Adrenal gland (tissue), 12 donors: Measurements from ENCODE around the gene CSNK1E. TPM values are rescaled to one million over a fixed set of nuclear protein-coding genes. Genes with fewer than 3 reads are reported as not detected.

Experiments
- DNase-seq, 7 donors: peaks; one replicate each; pipeline ENCODE4 v3.0.0-alpha.2; 2019 to 2020
- H3K27ac ChIP-seq, 5 donors: fragments of 200-600 bp; sonication (generic) in 4 of 5; 1 replicate in 3 of 5; 2 replicates in 2 of 5; pipeline versions ENCODE4 v1.5.1 to v1.8.0; 2016 to 2020; ENCODE audit warnings: mild to moderate bottlenecking in 1 of 5
- H3K27me3 ChIP-seq: fragments of 200-600 bp; 2 replicates; pipeline ENCODE4 v1.8.0; 2021
- H3K36me3 ChIP-seq, 2 donors: fragments of 200-600 bp; replicated peaks in 1 of 2; 1 replicate in 1 of 2; 2 replicates in 1 of 2; pipeline versions ENCODE4 v1.5.1 to v1.8.0; 2018 to 2022
- H3K4me1 ChIP-seq, 2 donors: fragments of 200-600 bp; replicated peaks in 1 of 2; 1 replicate in 1 of 2; 2 replicates in 1 of 2; pipeline versions ENCODE4 v1.5.1 to v1.8.0; 2018 to 2021
- H3K4me3 ChIP-seq, 4 donors: fragments of 200-600 bp; sonication (generic) in 3 of 4; one replicate each; pipeline ENCODE4 v1.5.1; 2016 to 2018
- H3K9me3 ChIP-seq, 3 donors: fragments of 200-600 bp; sonication (generic) in 1 of 3; replicated peaks in 1 of 3; 1 replicate in 2 of 3; 2 replicates in 1 of 3; pipeline versions ENCODE4 v1.5.1 to v1.8.0; 2016 to 2021
- POLR2A ChIP-seq, 2 donors: fragments of 450-650 bp; IDR thresholded peaks; one replicate each; pipeline ENCODE4 v1.6.1; 2017; ENCODE audit warnings: antibody characterized with exemption in 2 of 2, mild to moderate bottlenecking in 2 of 2, moderate library complexity in 1 of 2
- WGBS, 4 donors: extraction: QIAGEN DNeasy Blood & Tissue Kit in 2 of 4; methylation state at CpG; one replicate each; pipeline versions ENCODE4 v1.1.5 to v1.1.7; 2013 to 2017; 5-methylcytosine and 5-hydroxymethylcytosine counted together
- intact Hi-C, 2 donors: fragments of 100-400 bp; cut with DNase I; formaldehyde crosslinking; loops; one replicate each; pipeline versions ENCODE4 v1.14.1 to v1.15.0; 2022 to 2023
- polyA plus RNA-seq, 3 donors: library from polyadenylated mRNA; stranded (reverse); fragments of 200-250 nt in 2 of 3; fragments of 350-450 nt in 1 of 3; fragmentation: Illumina TruSeq in 1 of 3; extraction: RNeasy Lipid Tissue Mini Kit (QIAGEN cat#74804) in 1 of 3; gene quantifications; one replicate each; pipeline ENCODE4 v1.2.3, GENCODE V29; 2013 to 2014
- total RNA-seq, 9 donors: library from RNA; depleted of rRNA in 4 of 9; stranded (reverse); fragments of >200 nt in 4 of 9; fragments of 120-200 nt in 1 of 9; fragmentation: NEBNext Ultra II Directional in 1 of 9; extraction: Animal tissue kit (Norgen Biotek cat#: 25700) in 1 of 9; gene quantifications; one replicate each; pipeline versions ENCODE4 v1.1.0 to v1.2.4, GENCODE V29; 2013 to 2023
- TF ChIP-seq, protein P1 (sequence below), 6 experiments: fragments of 450-650 bp in 4 of 6; fragments of 200-600 bp in 2 of 6; sonication (generic) in 1 of 6; IDR thresholded peaks; 1 replicate in 5 of 6; 2 replicates in 1 of 6; pipeline versions ENCODE4 v1.5.1 to v1.8.0; 2016 to 2021; ENCODE audit warnings: antibody characterized with exemption in 6 of 6, mild to moderate bottlenecking in 2 of 6, moderate library complexity in 1 of 6
- donor health status: healthy with polysubstance abuse.
- donor health status: Bipolar disorder and iron deficiency.
- donor health status: DM: yes; HTN: yes; CAD: no.
- donor health status: DM: no; HTN: no; CAD: no.
- donor health status: DM: no; HTN: no; CAD: no.
- donor health status: DM: yes; HTN: yes; CAD: no.

Gene CSNK1E
- total and polyA plus RNA-seq, 12 donors: 28.4 to 142 (median 73.7) TPM

GRCh38 chr22:38312261-38312800 is 4.9 kb downstream of the CSNK1E start:
- peaks cover 38 to 72% of the 10 kb centered on the region in 2 donors for H3K4me1 ChIP-seq

DNA sequence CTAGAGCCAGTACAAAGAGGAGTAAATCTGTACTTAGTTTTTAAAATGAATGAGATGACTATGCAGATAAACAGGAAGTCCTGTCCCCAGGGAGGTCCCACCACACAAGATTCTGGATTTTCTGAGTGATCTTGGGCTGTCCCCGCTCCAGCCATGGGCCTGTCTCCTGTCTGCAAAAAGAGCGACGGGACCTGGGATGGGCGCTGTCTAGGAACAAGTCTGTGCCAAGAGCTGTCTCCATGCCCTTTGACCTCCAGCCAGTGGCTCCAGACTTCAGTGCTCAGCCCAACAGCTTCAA is 6.0 kb downstream of the CSNK1E start:
- H3K4me1 ChIP-seq: peaks cover 38 to 80% of the 10 kb centered on the region in 2 donors
- intact Hi-C loops: no loop called here
- WGBS, 4 donors: 53 to 65% (median 58%) methylated on average over 4 of the region's 4 CpGs

More at GRCh38 chr22:38312261-38312800, 4.9 kb downstream of the CSNK1E start:
- no peak overlapping the region for H3K4me3 ChIP-seq
- H3K36me3 ChIP-seq: peaks cover 0 to 9% of the 10 kb centered on the region in 2 donors
- intact Hi-C loops: no loop called here
- H3K27ac ChIP-seq: peak overlapping the region in 3 of 5 donors; percentile 60 to 98 (median 97)
- H3K9me3 ChIP-seq: no peaks in the 10 kb centered on the region
- 88 to 94% (median 89%) methylated on average over 5 to 7 of the region's 7 CpGs for WGBS, 4 donors
- H3K27me3 ChIP-seq: no peaks in the 10 kb centered on the region
- no peak for TF ChIP-seq POLR2A (IDR thresholded peaks at IDR 0.05)
- TF ChIP-seq, protein P1, sequence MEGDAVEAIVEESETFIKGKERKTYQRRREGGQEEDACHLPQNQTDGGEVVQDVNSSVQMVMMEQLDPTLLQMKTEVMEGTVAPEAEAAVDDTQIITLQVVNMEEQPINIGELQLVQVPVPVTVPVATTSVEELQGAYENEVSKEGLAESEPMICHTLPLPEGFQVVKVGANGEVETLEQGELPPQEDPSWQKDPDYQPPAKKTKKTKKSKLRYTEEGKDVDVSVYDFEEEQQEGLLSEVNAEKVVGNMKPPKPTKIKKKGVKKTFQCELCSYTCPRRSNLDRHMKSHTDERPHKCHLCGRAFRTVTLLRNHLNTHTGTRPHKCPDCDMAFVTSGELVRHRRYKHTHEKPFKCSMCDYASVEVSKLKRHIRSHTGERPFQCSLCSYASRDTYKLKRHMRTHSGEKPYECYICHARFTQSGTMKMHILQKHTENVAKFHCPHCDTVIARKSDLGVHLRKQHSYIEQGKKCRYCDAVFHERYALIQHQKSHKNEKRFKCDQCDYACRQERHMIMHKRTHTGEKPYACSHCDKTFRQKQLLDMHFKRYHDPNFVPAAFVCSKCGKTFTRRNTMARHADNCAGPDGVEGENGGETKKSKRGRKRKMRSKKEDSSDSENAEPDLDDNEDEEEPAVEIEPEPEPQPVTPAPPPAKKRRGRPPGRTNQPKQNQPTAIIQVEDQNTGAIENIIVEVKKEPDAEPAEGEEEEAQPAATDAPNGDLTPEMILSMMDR (IDR thresholded peaks at IDR 0.05): no peak
- DNase-seq: no peak

DNA sequence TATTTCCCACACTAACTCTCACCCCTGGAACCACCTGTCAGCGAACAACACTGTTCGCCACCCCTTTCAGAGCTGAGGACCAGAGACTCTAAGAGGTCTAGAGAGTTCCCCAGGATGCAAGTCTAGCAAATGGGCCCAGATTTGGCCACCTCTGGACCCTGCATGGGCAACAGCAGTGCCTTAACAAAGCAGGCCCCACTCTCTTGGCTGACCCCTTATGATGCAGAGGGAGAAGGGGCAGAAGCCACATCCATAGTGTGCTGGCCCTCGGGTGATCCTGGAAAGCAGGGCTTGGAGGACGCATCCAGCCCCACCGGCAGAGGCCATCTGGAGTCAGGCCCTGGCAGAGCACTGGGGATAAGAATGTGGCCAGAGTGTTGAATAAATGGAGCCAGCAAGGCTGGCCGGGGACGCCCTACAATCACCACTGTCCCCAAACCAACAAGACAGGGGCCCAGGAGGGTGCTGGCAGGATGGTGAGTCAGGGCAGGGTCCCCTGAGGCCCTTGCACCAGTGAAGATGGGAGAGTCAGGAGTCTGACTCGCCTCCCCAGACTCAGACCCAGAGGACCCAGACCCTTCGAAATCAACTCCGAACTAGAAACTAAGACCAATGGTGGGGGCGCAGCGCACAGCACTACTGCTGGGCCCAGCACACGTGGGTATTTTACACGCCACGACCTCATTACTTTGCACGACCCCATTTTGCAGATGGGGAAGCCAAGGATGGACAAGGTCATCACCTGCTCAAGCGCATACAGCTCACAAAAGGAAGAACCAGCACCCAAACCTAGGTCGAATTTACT is 6.5 kb downstream of the CSNK1E start:
- intact Hi-C loops: no loop called here
- no peak overlapping the region for H3K4me3 ChIP-seq

More for the DNA sequence above, 6.0 kb downstream of the CSNK1E start:
- no peak for TF ChIP-seq POLR2A (IDR thresholded peaks at IDR 0.05)
- TF ChIP-seq, protein P1 (IDR thresholded peaks at IDR 0.05): no peak
- H3K36me3 ChIP-seq: peaks cover 0 to 9% of the 10 kb centered on the region in 2 donors
- DNase-seq: no peak
- no peaks in the 10 kb centered on the region for H3K9me3 ChIP-seq
- H3K27me3 ChIP-seq: no peaks in the 10 kb centered on the region
- H3K4me3 ChIP-seq: no peak overlapping the region
- peak overlapping the region in 2 of 5 donors; percentile 87 to 97 for H3K27ac ChIP-seq

More for the DNA sequence above, 6.5 kb downstream of the CSNK1E start:
- no peak for TF ChIP-seq POLR2A (IDR thresholded peaks at IDR 0.05)
- TF ChIP-seq, protein P1 (IDR thresholded peaks at IDR 0.05): no peak
- DNase-seq: no peak
- WGBS, 4 donors: 64 to 75% (median 73%) methylated on average over 17 to 18 of the region's 18 CpGs
- Histone ChIP-seq H3K27me3 (no peaks in the 10 kb centered on the region), H3K27ac (peak overlapping the region in 4 of 5 donors; percentile 47 to 97 (median 72)), H3K36me3 (peaks cover 0 to 9% of the 10 kb centered on the region in 2 donors), H3K4me1 (peaks cover 35 to 84% of the 10 kb centered on the region in 2 donors), H3K9me3 (no peaks in the 10 kb centered on the region)
